ENCODE results near the gene WDFY4. TPM values are rescaled to one million over a fixed set of nuclear protein-coding genes. Genes with fewer than 3 reads are reported as not detected.

WDFY4 gene
- total RNA-seq, 1 donor from 2014 or later, result not detected

DNA sequence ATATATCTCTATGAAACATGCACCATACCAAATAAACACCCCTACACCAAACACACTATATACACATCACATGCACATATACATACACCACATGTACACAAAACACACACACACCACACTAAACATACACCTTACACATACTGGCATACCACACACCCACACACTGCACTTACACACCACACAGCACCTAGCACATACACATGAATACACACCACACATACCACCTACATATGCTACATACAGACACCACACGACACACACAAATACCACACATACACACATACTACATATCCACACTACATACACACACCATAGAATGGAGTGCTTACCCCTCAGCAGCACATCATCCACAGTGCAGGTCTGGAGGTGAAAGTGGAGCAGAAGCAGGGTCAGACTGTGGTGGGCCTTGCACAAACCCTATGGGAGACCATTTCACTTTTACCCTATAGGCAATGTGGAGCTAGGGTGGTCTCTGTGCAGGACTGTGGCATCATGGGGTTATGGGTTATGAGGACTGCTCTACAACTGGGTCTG lies 64.6 kb downstream of the WDFY4 start:
- Histone ChIP-seq H3K27me3 (ENCODE audit: control insufficient read depth, insufficient read depth, low read length) (no peaks in the 10 kb centered on the region), H3K4me3 (ENCODE audit: low read depth, low read length) (no peak overlapping the region), H3K36me3 (ENCODE audit: control insufficient read depth, insufficient read depth, low read length) (no peaks in the 10 kb centered on the region)
- DNase-seq (ENCODE audit: low read depth), result no peak
- TF ChIP-seq CTCF (IDR thresholded peaks at IDR 0.05; ENCODE audit: insufficient read depth, low read length, poor library complexity, severe bottlenecking), result no peak

DNA sequence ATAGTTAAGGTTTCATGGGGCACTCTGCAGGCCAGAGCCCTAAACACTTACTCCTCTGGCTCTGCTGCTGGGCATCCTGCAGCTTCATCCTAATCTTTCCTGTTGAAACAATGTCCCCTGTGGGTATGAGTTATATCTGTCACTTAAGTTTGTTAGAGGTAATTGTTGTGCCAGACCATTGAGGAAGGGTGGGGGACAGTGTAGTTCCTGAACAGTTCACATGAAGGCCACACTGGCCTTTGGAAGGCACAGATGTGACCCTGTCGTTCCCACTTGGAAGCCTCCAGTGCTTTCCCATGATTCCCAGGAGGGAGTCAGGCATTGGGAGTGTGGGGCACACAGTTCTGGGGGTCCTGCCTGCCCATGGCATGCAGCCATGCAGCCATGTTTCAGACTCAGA lies 65.3 kb downstream of the WDFY4 start:
- DNase-seq (ENCODE audit: low read depth), result no peak
- H3K4me3 ChIP-seq (ENCODE audit: low read depth, low read length), result no peak overlapping the region
- TF ChIP-seq CTCF (IDR thresholded peaks at IDR 0.05; ENCODE audit: insufficient read depth, low read length, poor library complexity, severe bottlenecking), result no peak
- H3K36me3 ChIP-seq (ENCODE audit: control insufficient read depth, insufficient read depth, low read length), result no peaks in the 10 kb centered on the region
- H3K27me3 ChIP-seq (ENCODE audit: control insufficient read depth, insufficient read depth, low read length), result no peaks in the 10 kb centered on the region

- no peaks in the 10 kb centered on the region for H3K36me3 ChIP-seq (ENCODE audit: control insufficient read depth, insufficient read depth, low read length)
- H3K27me3 ChIP-seq (ENCODE audit: control insufficient read depth, insufficient read depth, low read length), result no peaks in the 10 kb centered on the region
- no peak for TF ChIP-seq CTCF (IDR thresholded peaks at IDR 0.05; ENCODE audit: insufficient read depth, low read length, poor library complexity, severe bottlenecking)
- no peak overlapping the region for H3K4me3 ChIP-seq (ENCODE audit: low read depth, low read length)
- DNase-seq (ENCODE audit: low read depth), result no peak
These were observed 66.3 kb downstream of the WDFY4 start for GRCh38 chr10:48750991-48751390.

GRCh38 chr10:48751730-48752129 lies 67.1 kb downstream of the WDFY4 start:
- no peak for DNase-seq (ENCODE audit: low read depth)
- H3K4me3 ChIP-seq (ENCODE audit: low read depth, low read length), result no peak overlapping the region
- no peaks in the 10 kb centered on the region for H3K36me3 ChIP-seq (ENCODE audit: control insufficient read depth, insufficient read depth, low read length)
- no peak for TF ChIP-seq CTCF (IDR thresholded peaks at IDR 0.05; ENCODE audit: insufficient read depth, low read length, poor library complexity, severe bottlenecking)
- no peaks in the 10 kb centered on the region for H3K27me3 ChIP-seq (ENCODE audit: control insufficient read depth, insufficient read depth, low read length)

DNA sequence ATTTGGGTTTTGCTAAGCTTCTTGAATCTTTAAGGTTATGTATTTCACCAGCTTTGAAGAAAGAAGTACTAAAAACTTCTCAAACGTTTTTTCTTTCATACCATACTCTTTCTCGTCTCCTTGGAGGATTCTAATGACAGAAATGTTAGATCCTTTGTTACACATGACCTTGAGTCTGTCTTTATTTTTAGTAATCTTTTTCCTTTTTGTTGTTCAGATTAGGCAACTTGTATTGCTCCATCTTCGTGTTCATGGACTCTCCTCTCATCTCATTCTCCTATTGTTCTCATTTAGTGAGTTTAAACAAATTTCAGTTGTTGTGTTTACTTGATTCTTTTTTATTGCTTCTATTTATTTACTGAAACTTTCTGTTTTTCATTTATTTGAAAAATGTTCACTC lies 73.7 kb downstream of the WDFY4 start:
- H3K4me3 ChIP-seq (ENCODE audit: low read depth, low read length), result no peak overlapping the region
- no peaks in the 10 kb centered on the region for H3K36me3 ChIP-seq (ENCODE audit: control insufficient read depth, insufficient read depth, low read length)
- no peak for TF ChIP-seq CTCF (IDR thresholded peaks at IDR 0.05; ENCODE audit: insufficient read depth, low read length, poor library complexity, severe bottlenecking)
- DNase-seq (ENCODE audit: low read depth), result no peak
- H3K27me3 ChIP-seq (ENCODE audit: control insufficient read depth, insufficient read depth, low read length), result no peaks in the 10 kb centered on the region
